Right atrium auricular region (tissue), 2 donors: ENCODE data around the gene IFI6. TPM values are rescaled to one million over a fixed set of nuclear protein-coding genes. Genes with fewer than 3 reads are reported as not detected.
"Not testable (repeated sequence)": the region's sequence is repeated elsewhere in the genome, so short reads cannot be mapped to it uniquely, and the experiment has no call there.

ENCODE experiments used
- DNase-seq: peaks from one replicate; pipeline ENCODE4 v3.0.0-alpha.2; 2019; ENCODE audit warnings: low spot score
- H3K27ac ChIP-seq, 2 donors: fragments of 200-600 bp; sonication (generic); 1 replicate in 1 of 2; 2 replicates in 1 of 2; pipeline ENCODE4 v1.5.1; 2016 to 2019
- H3K27me3 ChIP-seq, 2 donors: fragments of 200-600 bp; sonication (generic); one replicate each; pipeline versions ENCODE4 v1.5.1 to v1.6.0; 2017 to 2019
- H3K36me3 ChIP-seq: fragments of 200-600 bp; sonication (generic); one replicate; pipeline ENCODE4 v1.5.1; 2016
- H3K4me1 ChIP-seq, 2 donors: fragments of 200-600 bp; sonication (generic); one replicate each; pipeline versions ENCODE4 v1.5.1 to v1.6.0; 2017 to 2019
- H3K4me3 ChIP-seq, 2 donors: fragments of 200-600 bp; sonication (generic); 1 replicate in 1 of 2; 2 replicates in 1 of 2; pipeline ENCODE4 v1.5.1; 2017 to 2019; ENCODE audit warnings: mild to moderate bottlenecking in 1 of 2, moderate library complexity in 1 of 2
- H3K9me3 ChIP-seq, 2 donors: fragments of 200-600 bp; sonication (generic); one replicate each; pipeline ENCODE4 v1.5.1; 2019
- CTCF ChIP-seq, 2 donors: fragments of 200-600 bp; sonication (generic); IDR thresholded peaks; one replicate each; pipeline ENCODE4 v1.5.1; 2019; ENCODE audit warnings: antibody characterized with exemption in 2 of 2
- total RNA-seq, 2 donors: library from RNA; depleted of rRNA; stranded (reverse); fragments of >200 nt; gene quantifications; one replicate each; pipeline ENCODE4 v1.1.0, GENCODE V29; 2016

The IFI6 gene
- total RNA-seq, 2 donors from 2014 or later, result 40.2 to 43.3 TPM

GRCh38 chr1:27632387-27633297 lies 39.4 kb downstream of the IFI6 start:
- Histone ChIP-seq H3K36me3 (no peaks in the 10 kb centered on the region), H3K4me1 (peaks cover 0 to 72% of the 10 kb centered on the region in 2 donors), H3K27ac (peak overlapping the region; percentile 62 to 79), H3K27me3 (no peaks in the 10 kb centered on the region), H3K4me3 (no peak overlapping the region), H3K9me3 (no peaks in the 10 kb centered on the region)
- no peak for DNase-seq
- no peak for TF ChIP-seq CTCF (IDR thresholded peaks at IDR 0.05)

GRCh38 chr1:27630859-27631491 lies 41.0 kb downstream of the IFI6 start:
- H3K4me3 ChIP-seq, result peak overlapping the region in 1 of 2 donors; percentile 11
- H3K9me3 ChIP-seq, result no peaks in the 10 kb centered on the region
- peak; percentile 80 for DNase-seq
- H3K27me3 ChIP-seq, result no peaks in the 10 kb centered on the region
- TF ChIP-seq CTCF (IDR thresholded peaks at IDR 0.05), result no peak
- H3K4me1 ChIP-seq, result peaks cover 0 to 72% of the 10 kb centered on the region in 2 donors
- peak overlapping the region; percentile 62 to 79 for H3K27ac ChIP-seq
- no peaks in the 10 kb centered on the region for H3K36me3 ChIP-seq

GRCh38 chr1:27628712-27629111 lies 43.3 kb downstream of the IFI6 start:
- DNase-seq, result no peak
- Histone ChIP-seq H3K4me3 (no peak overlapping the region), H3K36me3 (no peaks in the 10 kb centered on the region), H3K27me3 (no peaks in the 10 kb centered on the region), H3K27ac (peak overlapping the region; percentile 32 to 39), H3K4me1 (peaks cover 0 to 60% of the 10 kb centered on the region in 2 donors), H3K9me3 (no peaks in the 10 kb centered on the region)
- no peak for TF ChIP-seq CTCF (IDR thresholded peaks at IDR 0.05)

GRCh38 chr1:27627733-27628132 lies 44.3 kb downstream of the IFI6 start:
- peaks cover 0 to 51% of the 10 kb centered on the region in 2 donors for H3K4me1 ChIP-seq
- H3K4me3 ChIP-seq, DNase-seq, H3K36me3 ChIP-seq, H3K9me3 ChIP-seq, H3K27ac ChIP-seq, H3K27me3 ChIP-seq: not testable (repeated sequence)

GRCh38 chr1:27627061-27627460 lies 44.9 kb downstream of the IFI6 start:
- Histone ChIP-seq H3K27me3 (no peaks in the 10 kb centered on the region), H3K9me3 (no peaks in the 10 kb centered on the region), H3K36me3 (no peaks in the 10 kb centered on the region), H3K4me1 (peaks cover 0 to 45% of the 10 kb centered on the region in 2 donors), H3K4me3 (no peak overlapping the region), H3K27ac (no peak overlapping the region)
- TF ChIP-seq CTCF (IDR thresholded peaks at IDR 0.05), result no peak
- no peak for DNase-seq
